Suprapubic skin (tissue), 4 donors: ENCODE data around the gene PDE4D. TPM values are rescaled to one million over a fixed set of nuclear protein-coding genes. Genes with fewer than 3 reads are reported as not detected.

Experiments used
- DNase-seq, 2 donors: peaks; one replicate each; pipeline ENCODE4 v3.0.0-alpha.2; 2019; ENCODE audit warnings: low spot score in 2 of 2
- H3K27ac ChIP-seq: fragments of 200-600 bp; sonication (generic); one replicate; pipeline ENCODE4 v1.5.1; 2019
- H3K27me3 ChIP-seq: fragments of 200-600 bp; sonication (generic); one replicate; pipeline ENCODE4 v1.5.1; 2019
- H3K36me3 ChIP-seq: fragments of 200-600 bp; sonication (generic); one replicate; pipeline ENCODE4 v1.5.1; 2019
- H3K4me1 ChIP-seq: fragments of 200-600 bp; sonication (generic); one replicate; pipeline ENCODE4 v1.5.1; 2019
- H3K4me3 ChIP-seq: fragments of 200-600 bp; sonication (generic); one replicate; pipeline ENCODE4 v1.5.1; 2019; ENCODE audit warnings: mild to moderate bottlenecking
- H3K9me3 ChIP-seq: fragments of 200-600 bp; sonication (generic); one replicate; pipeline ENCODE4 v1.5.1; 2019
- CTCF ChIP-seq, 2 donors: fragments of 200-600 bp in 1 of 2; fragments of 450-650 bp in 1 of 2; sonication (generic) in 1 of 2; IDR thresholded peaks; one replicate each; pipeline ENCODE4 v1.5.1; 2016 to 2019; ENCODE audit warnings: antibody characterized with exemption in 2 of 2, mild to moderate bottlenecking in 1 of 2, moderate library complexity in 1 of 2
- EP300 ChIP-seq: sonication (generic); formaldehyde crosslinking; IDR thresholded peaks from one replicate; pipeline ENCODE4 v1.6.1; 2017; ENCODE audit warnings: antibody characterized with exemption
- POLR2A ChIP-seq, 2 donors: fragments of 450-650 bp; IDR thresholded peaks; one replicate each; pipeline ENCODE4 v1.6.1; 2017; ENCODE audit warnings: antibody characterized with exemption in 2 of 2, mild to moderate bottlenecking in 2 of 2, moderate library complexity in 2 of 2
- POLR2AphosphoS5 ChIP-seq, 3 donors: sonication (generic); formaldehyde crosslinking; IDR thresholded peaks; one replicate each; pipeline ENCODE4 v1.6.1; 2017; ENCODE audit warnings: antibody characterized with exemption in 3 of 3
- WGBS: methylation state at CpG from one replicate; pipeline ENCODE4 v1.1.5; 2018; 5-methylcytosine and 5-hydroxymethylcytosine counted together
- total RNA-seq, 4 donors: library from RNA; depleted of rRNA; stranded (reverse); fragments of >200 nt; gene quantifications; one replicate each; pipeline ENCODE4 v1.1.0, GENCODE V29; 2016

PDE4D gene
- total RNA-seq, 4 donors from 2014 or later = 26.8 to 57.2 (median 29.9) TPM

- Histone ChIP-seq H3K9me3 (no peaks in the 10 kb centered on the region), H3K27ac (no peak overlapping the region), H3K36me3 (no peaks in the 10 kb centered on the region), H3K4me3 (no peak overlapping the region), H3K27me3 (no peaks in the 10 kb centered on the region), H3K4me1 (peaks cover 42% of the 10 kb centered on the region)
- WGBS = 90% methylated on average over 4 of the region's 4 CpGs
- DNase-seq = no peak
- no peak for TF ChIP-seq POLR2AphosphoS5 (IDR thresholded peaks at IDR 0.05)
These were observed 98.4 kb downstream of the PDE4D start for GRCh38 chr5:59795141-59795540.

DNA sequence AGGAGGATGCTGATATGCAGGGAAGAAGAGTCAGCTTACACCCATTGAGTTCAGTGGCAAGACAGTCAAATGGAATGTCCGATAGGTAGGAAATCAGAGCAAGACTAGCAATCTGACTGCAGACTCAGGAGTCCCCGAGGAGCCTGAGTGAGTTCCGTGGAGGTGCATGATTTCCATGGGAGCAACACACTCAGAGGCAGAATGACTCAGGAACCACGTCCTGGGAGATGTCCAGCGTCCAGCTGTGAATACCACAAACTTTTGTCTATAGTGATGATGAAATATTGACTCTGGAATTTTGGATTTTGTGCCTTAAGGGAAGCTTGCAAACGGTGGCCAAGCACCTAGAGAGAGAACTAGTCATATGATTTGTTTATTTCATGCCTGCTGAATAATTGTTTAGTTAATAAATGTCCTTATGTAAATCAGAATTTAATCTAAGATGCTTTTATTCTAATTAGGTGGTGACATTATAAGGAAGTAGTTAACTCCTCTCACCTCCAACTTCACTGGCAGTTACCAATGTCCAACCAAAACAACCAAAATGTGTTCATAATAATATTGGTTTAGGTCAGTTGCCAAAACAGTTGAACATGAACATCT, 100.4 kb downstream of the PDE4D start:
- H3K27ac ChIP-seq = no peak overlapping the region
- H3K27me3 ChIP-seq = no peaks in the 10 kb centered on the region
- DNase-seq = no peak
- WGBS = 59% methylated on average over 6 of the region's 6 CpGs
- H3K4me1 ChIP-seq = peaks cover 26% of the 10 kb centered on the region
- H3K36me3 ChIP-seq = no peaks in the 10 kb centered on the region
- TF ChIP-seq POLR2A (IDR thresholded peaks at IDR 0.05) = no peak
- TF ChIP-seq EP300 = no peak
- no peak for TF ChIP-seq CTCF (IDR thresholded peaks at IDR 0.05)
- TF ChIP-seq POLR2AphosphoS5 (IDR thresholded peaks at IDR 0.05) = no peak
- H3K4me3 ChIP-seq = no peak overlapping the region
- no peaks in the 10 kb centered on the region for H3K9me3 ChIP-seq

GRCh38 chr5:59791617-59792016, 101.9 kb downstream of the PDE4D start:
- DNase-seq = no peak
- WGBS = 78% methylated on average over 3 of the region's 3 CpGs
- H3K9me3 ChIP-seq = no peaks in the 10 kb centered on the region
- no peak overlapping the region for H3K4me3 ChIP-seq
- no peaks in the 10 kb centered on the region for H3K36me3 ChIP-seq
- peaks cover 29% of the 10 kb centered on the region for H3K4me1 ChIP-seq
- no peaks in the 10 kb centered on the region for H3K27me3 ChIP-seq
- no peak overlapping the region for H3K27ac ChIP-seq
- TF ChIP-seq CTCF (IDR thresholded peaks at IDR 0.05) (no peak), POLR2AphosphoS5 (IDR thresholded peaks at IDR 0.05) (no peak), EP300 (no peak), POLR2A (IDR thresholded peaks at IDR 0.05) (no peak)

GRCh38 chr5:59790776-59791475, 102.6 kb downstream of the PDE4D start:
- H3K36me3 ChIP-seq = no peaks in the 10 kb centered on the region
- peak overlapping the region; percentile 47 for H3K27ac ChIP-seq
- no peak for DNase-seq
- H3K27me3 ChIP-seq = no peaks in the 10 kb centered on the region
- peak overlapping the region; percentile 16 for H3K4me3 ChIP-seq
- H3K9me3 ChIP-seq = no peaks in the 10 kb centered on the region
- peaks cover 35% of the 10 kb centered on the region for H3K4me1 ChIP-seq
- TF ChIP-seq CTCF (IDR thresholded peaks at IDR 0.05) (no peak), EP300 (no peak), POLR2AphosphoS5 (IDR thresholded peaks at IDR 0.05) (no peak), POLR2A (IDR thresholded peaks at IDR 0.05) (no peak)
- WGBS = 58% methylated on average over 9 of the region's 9 CpGs

GRCh38 chr5:59790376-59790775, 103.2 kb downstream of the PDE4D start:
- Histone ChIP-seq H3K4me3 (peak overlapping the region; percentile 16), H3K27me3 (no peaks in the 10 kb centered on the region), H3K27ac (peak overlapping the region; percentile 47), H3K36me3 (no peaks in the 10 kb centered on the region), H3K4me1 (peaks cover 38% of the 10 kb centered on the region), H3K9me3 (no peaks in the 10 kb centered on the region)
- WGBS = 65% methylated on average over 7 of the region's 7 CpGs
- TF ChIP-seq CTCF (IDR thresholded peaks at IDR 0.05) (no peak), EP300 (no peak), POLR2A (IDR thresholded peaks at IDR 0.05) (no peak), POLR2AphosphoS5 (IDR thresholded peaks at IDR 0.05) (no peak)
- no peak for DNase-seq
